Thoracic aorta (tissue), 2 donors: ENCODE data around the gene CNGB1. TPM values are rescaled to one million over a fixed set of nuclear protein-coding genes. Genes with fewer than 3 reads are reported as not detected.

Experiments
- ATAC-seq: fragments of 150-250 bp; one replicate; pipeline ENCODE4 v1.8.0; 2017; ENCODE audit warnings: low read depth; ENCODE audit not compliant: insufficient number of reproducible peaks, low FRiP score
- DNase-seq: peaks from one replicate; pipeline ENCODE4 v3.0.0-alpha.2; 2020; ENCODE audit warnings: low spot score
- H3K27ac ChIP-seq, 2 donors: fragments of 200-600 bp; sonication (generic); 1 replicate in 1 of 2; 2 replicates in 1 of 2; pipeline ENCODE4 v1.5.1; 2016; ENCODE audit warnings: mild to moderate bottlenecking in 2 of 2, moderate library complexity in 2 of 2
- H3K27me3 ChIP-seq: fragments of 200-600 bp; sonication (generic); replicated peaks from 2 replicates; pipeline ENCODE4 v1.6.0; 2016; ENCODE audit warnings: mild to moderate bottlenecking; ENCODE audit not compliant: insufficient read depth
- H3K36me3 ChIP-seq: fragments of 200-600 bp; sonication (generic); one replicate; pipeline ENCODE4 v1.5.1; 2016
- H3K4me1 ChIP-seq, 2 donors: fragments of 200-600 bp; sonication (generic); 1 replicate in 1 of 2; 2 replicates in 1 of 2; pipeline versions ENCODE4 v1.5.1 to v1.6.0; 2016; ENCODE audit warnings: low read depth in 2 of 2, mild to moderate bottlenecking in 1 of 2; ENCODE audit not compliant: control insufficient read depth in 1 of 2
- H3K4me3 ChIP-seq: fragments of 200-600 bp; sonication (generic); 2 replicates; pipeline ENCODE4 v1.5.1; 2016; ENCODE audit warnings: mild to moderate bottlenecking
- H3K9me3 ChIP-seq: fragments of 200-600 bp; sonication (generic); 2 replicates; pipeline ENCODE4 v1.5.1; 2016
- CTCF ChIP-seq: fragments of 200-600 bp; sonication (generic); IDR thresholded peaks from one replicate; pipeline ENCODE4 v1.5.1; 2019; ENCODE audit warnings: antibody characterized with exemption
- total RNA-seq, 2 donors: library from RNA; depleted of rRNA; stranded (reverse); fragments of >200 nt; gene quantifications; one replicate each; pipeline versions ENCODE4 v1.1.0 to v1.2.3, GENCODE V29; 2016

Gene CNGB1
- total RNA-seq, 2 donors from 2014 or later: not detected

- Histone ChIP-seq H3K36me3 (no peaks in the 10 kb centered on the region), H3K9me3 (no peaks in the 10 kb centered on the region), H3K27me3 (no peaks in the 10 kb centered on the region), H3K27ac (no peak overlapping the region), H3K4me1 (peaks cover under 1 to 11% of the 10 kb centered on the region in 2 donors), H3K4me3 (no peak overlapping the region)
- no peak for DNase-seq
- no peak for ATAC-seq
- no peak for TF ChIP-seq CTCF
Observed at GRCh38 chr16:57889111-57889510, 81.8 kb downstream of the CNGB1 start.

- no peak overlapping the region for H3K4me3 ChIP-seq
- DNase-seq: no peak
- H3K4me1 ChIP-seq: peaks cover 4 to 16% of the 10 kb centered on the region in 2 donors
- H3K36me3 ChIP-seq: no peaks in the 10 kb centered on the region
- H3K27ac ChIP-seq: no peak overlapping the region
- H3K9me3 ChIP-seq: no peaks in the 10 kb centered on the region
- TF ChIP-seq CTCF: no peak
- H3K27me3 ChIP-seq: no peaks in the 10 kb centered on the region
- ATAC-seq: no peak
Observed at GRCh38 chr16:57888128-57888527, 82.8 kb downstream of the CNGB1 start.

GRCh38 chr16:57887711-57888110, 83.2 kb downstream of the CNGB1 start:
- ATAC-seq: no peak

GRCh38 chr16:57886427-57886826, 84.5 kb downstream of the CNGB1 start:
- no peak for ATAC-seq
- Histone ChIP-seq H3K27me3 (no peaks in the 10 kb centered on the region), H3K9me3 (no peaks in the 10 kb centered on the region), H3K4me1 (peaks cover 4 to 11% of the 10 kb centered on the region in 2 donors), H3K36me3 (no peaks in the 10 kb centered on the region), H3K27ac (no peak overlapping the region), H3K4me3 (no peak overlapping the region)
- TF ChIP-seq CTCF: no peak
- DNase-seq: no peak

More at GRCh38 chr16:57887711-57888110, 83.2 kb downstream of the CNGB1 start:
- Histone ChIP-seq H3K9me3 (no peaks in the 10 kb centered on the region), H3K4me3 (no peak overlapping the region), H3K27ac (no peak overlapping the region), H3K36me3 (no peaks in the 10 kb centered on the region), H3K4me1 (peaks cover 4 to 16% of the 10 kb centered on the region in 2 donors), H3K27me3 (no peaks in the 10 kb centered on the region)
- DNase-seq: no peak
- TF ChIP-seq CTCF: no peak

- TF ChIP-seq CTCF: no peak
- Histone ChIP-seq H3K27me3 (no peaks in the 10 kb centered on the region), H3K36me3 (no peaks in the 10 kb centered on the region), H3K9me3 (no peaks in the 10 kb centered on the region), H3K4me1 (peaks cover 4 to 7% of the 10 kb centered on the region in 2 donors), H3K4me3 (no peak overlapping the region), H3K27ac (no peak overlapping the region)
- ATAC-seq (no peak), DNase-seq (no peak)
Observed at GRCh38 chr16:57884655-57885133, 86.2 kb downstream of the CNGB1 start.
